Nephron (organoid): ENCODE data around the gene SGCD.

ENCODE experiments used
- H3K27ac Mint-ChIP-seq, 3 experiments: 2 replicates each; pipeline ENCODE4 v1.8.0; 2020; ENCODE audit warnings: mixed read lengths in 3 of 3, mild to moderate bottlenecking in 2 of 3, moderate library complexity in 1 of 3
- H3K27me3 Mint-ChIP-seq: 2 replicates; pipeline ENCODE4 v1.8.0; 2021; ENCODE audit warnings: low read depth, mild to moderate bottlenecking, moderate library complexity, mixed read lengths
- H3K36me3 Mint-ChIP-seq: 2 replicates; pipeline ENCODE4 v1.8.0; 2020; ENCODE audit warnings: low read depth, mixed read lengths
- H3K4me1 Mint-ChIP-seq: 2 replicates; pipeline ENCODE4 v1.8.0; 2020; ENCODE audit warnings: mixed read lengths
- H3K4me3 Mint-ChIP-seq, 3 experiments: 2 replicates each; pipeline ENCODE4 v1.8.0; 2020; ENCODE audit warnings: mild to moderate bottlenecking in 3 of 3, mixed read lengths in 3 of 3, moderate library complexity in 2 of 3
- H3K9me3 Mint-ChIP-seq: 2 replicates; pipeline ENCODE4 v1.8.0; 2020; ENCODE audit warnings: mixed read lengths
- TF ChIP-seq, protein P1 (sequence below), 3 experiments: fragments of 200-600 bp; sonication (generic); IDR thresholded peaks; one replicate each; pipeline ENCODE4 v1.5.0; 2021; ENCODE audit warnings: antibody characterized with exemption in 3 of 3; ENCODE audit not compliant: unreplicated experiment in 3 of 3

The SGCD gene

DNA sequence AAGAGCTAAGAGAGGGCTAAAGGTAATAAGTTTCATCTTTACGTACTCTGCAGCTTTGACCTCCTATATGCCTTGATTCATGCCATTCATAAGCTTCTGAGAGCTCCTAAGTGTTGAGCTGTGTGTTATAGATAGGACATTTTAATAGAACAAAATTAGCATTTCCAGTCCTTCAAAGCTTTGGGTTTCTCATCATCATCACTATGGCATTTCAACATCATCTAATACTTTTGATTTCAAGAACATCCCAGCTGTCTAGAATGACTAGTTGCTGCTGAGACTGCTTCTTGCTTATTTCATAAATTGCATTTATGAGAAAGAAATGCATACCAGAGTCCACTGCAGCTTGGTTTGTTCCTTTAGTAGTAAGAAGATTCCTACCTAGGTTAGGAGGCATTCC, 201.7 kb downstream of the SGCD start:
- no peaks in the 10 kb centered on the region for H3K27me3 Mint-ChIP-seq
- peaks cover 38% of the 10 kb centered on the region for H3K4me1 Mint-ChIP-seq
- TF ChIP-seq, protein P1, sequence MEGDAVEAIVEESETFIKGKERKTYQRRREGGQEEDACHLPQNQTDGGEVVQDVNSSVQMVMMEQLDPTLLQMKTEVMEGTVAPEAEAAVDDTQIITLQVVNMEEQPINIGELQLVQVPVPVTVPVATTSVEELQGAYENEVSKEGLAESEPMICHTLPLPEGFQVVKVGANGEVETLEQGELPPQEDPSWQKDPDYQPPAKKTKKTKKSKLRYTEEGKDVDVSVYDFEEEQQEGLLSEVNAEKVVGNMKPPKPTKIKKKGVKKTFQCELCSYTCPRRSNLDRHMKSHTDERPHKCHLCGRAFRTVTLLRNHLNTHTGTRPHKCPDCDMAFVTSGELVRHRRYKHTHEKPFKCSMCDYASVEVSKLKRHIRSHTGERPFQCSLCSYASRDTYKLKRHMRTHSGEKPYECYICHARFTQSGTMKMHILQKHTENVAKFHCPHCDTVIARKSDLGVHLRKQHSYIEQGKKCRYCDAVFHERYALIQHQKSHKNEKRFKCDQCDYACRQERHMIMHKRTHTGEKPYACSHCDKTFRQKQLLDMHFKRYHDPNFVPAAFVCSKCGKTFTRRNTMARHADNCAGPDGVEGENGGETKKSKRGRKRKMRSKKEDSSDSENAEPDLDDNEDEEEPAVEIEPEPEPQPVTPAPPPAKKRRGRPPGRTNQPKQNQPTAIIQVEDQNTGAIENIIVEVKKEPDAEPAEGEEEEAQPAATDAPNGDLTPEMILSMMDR (IDR thresholded peaks at IDR 0.05; ENCODE audit: unreplicated experiment in 3 of 3) = no peak
- no peak overlapping the region for H3K4me3 Mint-ChIP-seq
- H3K36me3 Mint-ChIP-seq = no peaks in the 10 kb centered on the region
- peak overlapping the region; percentile 11 to 65 (median 64) for H3K27ac Mint-ChIP-seq
- H3K9me3 Mint-ChIP-seq = peaks cover 9% of the 10 kb centered on the region

DNA sequence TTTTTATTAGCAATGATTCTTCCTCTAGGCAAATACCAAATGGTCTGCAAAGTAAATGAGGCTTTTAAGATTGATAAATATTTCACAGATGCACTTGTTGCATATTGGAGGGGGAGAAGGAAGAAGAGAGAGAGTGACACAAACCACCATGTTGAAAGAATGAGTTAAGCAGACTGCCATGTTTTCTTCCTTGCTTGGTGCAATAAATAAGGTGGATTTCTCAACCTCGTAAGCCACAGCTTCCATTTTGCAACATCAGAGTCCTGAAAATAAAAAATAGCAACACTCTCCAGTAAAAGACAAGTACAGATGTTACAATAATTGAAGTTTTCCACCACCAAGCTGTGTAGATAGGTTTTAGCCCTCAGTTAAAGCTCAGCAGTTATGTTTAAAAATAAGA, 202.9 kb downstream of the SGCD start:
- Mint-ChIP-seq H3K4me1 (peaks cover 48% of the 10 kb centered on the region), H3K27me3 (no peaks in the 10 kb centered on the region), H3K9me3 (peaks cover 9% of the 10 kb centered on the region), H3K36me3 (no peaks in the 10 kb centered on the region), H3K27ac (peak overlapping the region; percentile 36 to 77 (median 53)), H3K4me3 (no peak overlapping the region)
- TF ChIP-seq, protein P1 (IDR thresholded peaks at IDR 0.05; ENCODE audit: unreplicated experiment in 3 of 3) = no peak

DNA sequence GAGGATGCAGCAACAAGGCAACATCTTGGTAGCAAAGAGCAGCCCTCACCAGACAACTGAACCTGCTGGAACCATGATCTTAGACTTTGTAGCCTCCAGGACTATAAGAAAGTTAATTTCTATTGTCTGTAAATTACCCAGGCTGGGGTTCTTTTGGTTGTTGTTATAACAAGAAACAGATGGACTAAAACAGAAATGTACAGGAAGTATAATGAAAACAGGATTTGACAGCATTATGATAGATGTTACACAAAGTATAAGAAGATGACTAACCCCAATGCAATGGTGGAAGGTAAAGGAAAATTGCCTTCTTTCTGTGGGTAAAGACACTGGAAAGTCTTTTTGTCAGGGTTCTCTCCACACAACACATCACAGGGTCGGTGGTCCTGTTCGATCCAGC, 204.2 kb downstream of the SGCD start:
- no peaks in the 10 kb centered on the region for H3K36me3 Mint-ChIP-seq
- TF ChIP-seq, protein P1 (IDR thresholded peaks at IDR 0.05; ENCODE audit: unreplicated experiment in 3 of 3) = no peak
- no peak overlapping the region for H3K4me3 Mint-ChIP-seq
- H3K27me3 Mint-ChIP-seq = no peaks in the 10 kb centered on the region
- H3K9me3 Mint-ChIP-seq = peaks cover 3% of the 10 kb centered on the region
- H3K27ac Mint-ChIP-seq = peak overlapping the region; percentile 52 to 74 (median 60)
- H3K4me1 Mint-ChIP-seq = peaks cover 48% of the 10 kb centered on the region

DNA sequence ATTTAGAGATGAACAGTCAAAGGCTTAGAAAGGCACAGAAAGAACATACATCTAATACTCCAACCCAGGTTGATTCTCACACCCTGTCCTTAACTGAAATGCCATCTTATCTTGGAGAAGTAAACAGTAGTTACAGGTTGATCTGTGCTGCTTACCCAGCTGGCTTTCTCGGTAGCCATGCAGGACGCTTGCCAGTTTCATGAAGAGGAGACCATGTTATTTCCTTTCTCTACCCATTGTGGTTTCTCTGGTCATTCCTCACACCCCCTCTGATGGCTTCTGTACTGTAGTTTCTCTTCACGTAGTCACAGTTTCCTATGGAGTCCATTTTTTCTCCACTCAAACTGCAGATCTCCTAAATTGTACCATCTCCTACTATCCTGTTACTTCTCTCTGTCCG, 206.0 kb downstream of the SGCD start:
- Mint-ChIP-seq H3K27ac (peak overlapping the region in 2 of 3 experiments; percentile 9 to 36), H3K36me3 (no peaks in the 10 kb centered on the region), H3K27me3 (no peaks in the 10 kb centered on the region), H3K4me3 (no peak overlapping the region), H3K9me3 (no peaks in the 10 kb centered on the region), H3K4me1 (peaks cover 36% of the 10 kb centered on the region)
- TF ChIP-seq, protein P1 (IDR thresholded peaks at IDR 0.05; ENCODE audit: unreplicated experiment in 3 of 3) = no peak

DNA sequence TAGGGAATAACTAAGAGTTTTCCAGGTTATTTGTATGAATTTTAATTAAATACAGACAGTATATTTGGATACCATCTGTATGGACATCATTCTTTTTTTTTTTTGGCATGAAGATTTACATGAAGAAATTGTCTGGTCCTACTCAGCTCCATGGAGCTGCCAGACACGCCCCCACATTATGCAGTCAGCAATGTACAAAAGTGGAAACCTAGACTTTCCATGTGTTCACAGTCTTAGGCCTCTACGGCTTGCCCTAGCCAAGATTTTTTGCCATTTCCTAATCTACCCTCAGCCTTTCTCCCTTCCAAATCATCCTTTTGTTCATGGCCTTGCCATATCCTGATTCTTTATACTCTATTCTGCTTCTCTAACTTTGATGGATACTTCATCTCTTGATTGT, 207.1 kb downstream of the SGCD start:
- H3K4me1 Mint-ChIP-seq = peaks cover 32% of the 10 kb centered on the region
- H3K27ac Mint-ChIP-seq = peak overlapping the region in 1 of 3 experiments; percentile 51
- H3K4me3 Mint-ChIP-seq = no peak overlapping the region

More for the DNA sequence above, 207.1 kb downstream of the SGCD start:
- Mint-ChIP-seq H3K36me3 (no peaks in the 10 kb centered on the region), H3K27me3 (no peaks in the 10 kb centered on the region), H3K9me3 (no peaks in the 10 kb centered on the region)
- TF ChIP-seq, protein P1 (IDR thresholded peaks at IDR 0.05; ENCODE audit: unreplicated experiment in 3 of 3) = no peak
